CD4-positive, alpha-beta memory T cell (primary cell): Measurements from ENCODE around the gene VEPH1. TPM values are rescaled to one million over a fixed set of nuclear protein-coding genes. Genes with fewer than 3 reads are reported as not detected.

Source experiments
- CTCF ChIA-PET: fragments of 350-600 bp; sonication (Branson Sonifier 250); formaldehyde crosslinking; loops from one replicate; lab custom pipeline; 2021; ENCODE audit warnings: inconsistent platforms; ENCODE audit not compliant: partially characterized antibody; lab: Charles Lee
- POLR2A ChIA-PET: fragments of 350-600 bp; sonication (Branson Sonifier 250); formaldehyde crosslinking; loops from one replicate; lab custom pipeline; 2021; ENCODE audit not compliant: partially characterized antibody; lab: Charles Lee
- DNase-seq, 5 donors: peaks; one replicate each; pipeline versions ENCODE4 v3.0.0 to v3.0.0-alpha.2; 2020 to 2022; ENCODE audit warnings: mixed read lengths in 1 of 5
- H3K27ac ChIP-seq: one replicate; pipeline ENCODE4 v1.7.0; 2013; ENCODE audit warnings: low read depth, low read length
- H3K27me3 ChIP-seq: 2 replicates; pipeline ENCODE4 v1.7.0; 2013; ENCODE audit warnings: mild to moderate bottlenecking, low read length, moderate library complexity; ENCODE audit not compliant: insufficient read depth
- H3K36me3 ChIP-seq: 2 replicates; pipeline ENCODE4 v1.7.0; 2013; ENCODE audit warnings: mild to moderate bottlenecking, low read length, moderate library complexity; ENCODE audit not compliant: insufficient read depth
- H3K4me1 ChIP-seq: 2 replicates; pipeline ENCODE4 v1.7.0; 2013; ENCODE audit warnings: mild to moderate bottlenecking, low read length, moderate library complexity; ENCODE audit not compliant: insufficient read depth
- H3K4me3 ChIP-seq, 2 donors: one replicate each; pipeline ENCODE4 v1.7.0; 2013; ENCODE audit warnings: low read length in 2 of 2, mild to moderate bottlenecking in 1 of 2
- H3K9me3 ChIP-seq, 2 donors: one replicate each; pipeline ENCODE4 v1.7.0; 2013; ENCODE audit warnings: low read length in 2 of 2, control low read depth in 1 of 2; ENCODE audit not compliant: control insufficient read depth in 1 of 2
- H3K27ac Mint-ChIP-seq, 7 donors: one replicate each; pipeline ENCODE4 v1.8.0; 2020 to 2021; ENCODE audit warnings: mixed read lengths in 7 of 7, mild to moderate bottlenecking in 6 of 7, inconsistent platforms in 3 of 7, moderate library complexity in 3 of 7
- H3K27me3 Mint-ChIP-seq, 2 donors: one replicate each; pipeline ENCODE4 v1.8.0; 2020 to 2021; ENCODE audit warnings: mixed read lengths in 2 of 2
- H3K36me3 Mint-ChIP-seq, 2 donors: one replicate each; pipeline ENCODE4 v1.8.0; 2020 to 2021; ENCODE audit warnings: mixed read lengths in 2 of 2, inconsistent platforms in 1 of 2, mild to moderate bottlenecking in 1 of 2
- H3K4me1 Mint-ChIP-seq, 4 donors: one replicate each; pipeline ENCODE4 v1.8.0; 2020 to 2021; ENCODE audit warnings: mixed read lengths in 4 of 4, mild to moderate bottlenecking in 1 of 4
- H3K4me3 Mint-ChIP-seq, 8 donors: one replicate each; pipeline ENCODE4 v1.8.0; 2020 to 2021; ENCODE audit warnings: mixed read lengths in 8 of 8, mild to moderate bottlenecking in 7 of 8, moderate library complexity in 6 of 8, inconsistent platforms in 3 of 8
- H3K9me3 Mint-ChIP-seq, 8 donors: one replicate each; pipeline ENCODE4 v1.8.0; 2020 to 2021; ENCODE audit warnings: mixed read lengths in 8 of 8, mild to moderate bottlenecking in 5 of 8, inconsistent platforms in 3 of 8, moderate library complexity in 1 of 8
- intact Hi-C: fragments of 100-400 bp; cut with micrococcal nuclease; formaldehyde crosslinking; loops from one replicate; pipeline ENCODE4 v1.15.1; 2023
- polyA plus RNA-seq, 2 donors: library from polyadenylated mRNA; unstranded; fragments of 300-500 nt; fragmentation: Illumina TruSeq; gene quantifications; one replicate each; pipeline ENCODE4 v1.2.3, GENCODE V29; 2021
- total RNA-seq, 2 experiments: library from RNA; stranded (reverse); gene quantifications; one replicate each; pipeline ENCODE4 v1.2.3, GENCODE V29; 2021

VEPH1 gene
- total and polyA plus RNA-seq, 4 experiments from 2014 or later: not detected

GRCh38 chr3:157495846-157496245, 7.4 kb downstream of the VEPH1 start:
- Mint-ChIP-seq H3K4me3 (no peak overlapping the region), H3K27ac (no peak overlapping the region)
- intact Hi-C loops: no loop called here

GRCh38 chr3:157494581-157495281, 8.5 kb downstream of the VEPH1 start:
- Mint-ChIP-seq H3K36me3 (no peaks in the 10 kb centered on the region), H3K4me3 (no peak overlapping the region), H3K27ac (no peak overlapping the region), H3K4me1 (peaks cover 0 to 5% (median 3%) of the 10 kb centered on the region in 4 donors), H3K27me3 (peaks cover 9 to 12% of the 10 kb centered on the region in 2 donors), H3K9me3 (no peaks in the 10 kb centered on the region)
- ChIA-PET POLR2A (no interaction called here), CTCF (interaction anchor here (1.0 kb wide), 1 partner anchor 8 kb away, joined by 3 read pairs; no protein-coding TSS in a partner anchor)
- Histone ChIP-seq H3K4me1 (no peaks in the 10 kb centered on the region), H3K9me3 (no peaks in the 10 kb centered on the region), H3K36me3 (no peaks in the 10 kb centered on the region), H3K4me3 (no peak overlapping the region), H3K27me3 (no peaks in the 10 kb centered on the region), H3K27ac (no peak overlapping the region)
- DNase-seq: no peak
- intact Hi-C loops: no loop called here

More at GRCh38 chr3:157495846-157496245, 7.4 kb downstream of the VEPH1 start:
- no peaks in the 10 kb centered on the region for H3K36me3 ChIP-seq
- no peak overlapping the region for H3K4me3 ChIP-seq
- H3K9me3 ChIP-seq: no peaks in the 10 kb centered on the region
- Mint-ChIP-seq H3K9me3 (no peaks in the 10 kb centered on the region), H3K36me3 (no peaks in the 10 kb centered on the region), H3K4me1 (peaks cover 4 to 11% (median 8%) of the 10 kb centered on the region in 4 donors), H3K27me3 (peaks cover 12 to 18% of the 10 kb centered on the region in 2 donors)
- no peaks in the 10 kb centered on the region for H3K27me3 ChIP-seq
- no peaks in the 10 kb centered on the region for H3K4me1 ChIP-seq
- H3K27ac ChIP-seq: no peak overlapping the region
- DNase-seq: no peak
- CTCF ChIA-PET: no interaction called here
- POLR2A ChIA-PET: no interaction called here

GRCh38 chr3:157493627-157494550, 9.3 kb downstream of the VEPH1 start:
- H3K27me3 ChIP-seq: no peaks in the 10 kb centered on the region
- H3K36me3 Mint-ChIP-seq: no peaks in the 10 kb centered on the region
- no peak overlapping the region for H3K27ac Mint-ChIP-seq
- H3K27ac ChIP-seq: no peak overlapping the region
- H3K9me3 Mint-ChIP-seq: no peaks in the 10 kb centered on the region
- intact Hi-C loops: no loop called here
- no peak overlapping the region for H3K4me3 Mint-ChIP-seq
- no peaks in the 10 kb centered on the region for H3K4me1 ChIP-seq
- no peak overlapping the region for H3K4me3 ChIP-seq
- peaks cover 0 to 3% (median 2%) of the 10 kb centered on the region in 4 donors for H3K4me1 Mint-ChIP-seq
- H3K27me3 Mint-ChIP-seq: peaks cover 9 to 11% of the 10 kb centered on the region in 2 donors
- H3K9me3 ChIP-seq: no peaks in the 10 kb centered on the region
- CTCF ChIA-PET: no interaction called here
- POLR2A ChIA-PET: no interaction called here
- H3K36me3 ChIP-seq: no peaks in the 10 kb centered on the region
- DNase-seq: no peak

GRCh38 chr3:157491136-157491535, 12.1 kb downstream of the VEPH1 start:
- Mint-ChIP-seq H3K27me3 (peaks cover 3 to 6% of the 10 kb centered on the region in 2 donors), H3K36me3 (no peaks in the 10 kb centered on the region), H3K9me3 (no peaks in the 10 kb centered on the region), H3K4me1 (no peaks in the 10 kb centered on the region), H3K4me3 (no peak overlapping the region), H3K27ac (no peak overlapping the region)
- Histone ChIP-seq H3K9me3 (no peaks in the 10 kb centered on the region), H3K36me3 (no peaks in the 10 kb centered on the region), H3K4me1 (no peaks in the 10 kb centered on the region), H3K27me3 (no peaks in the 10 kb centered on the region), H3K27ac (no peak overlapping the region), H3K4me3 (no peak overlapping the region)
- ChIA-PET CTCF (no interaction called here), POLR2A (no interaction called here)
- no peak for DNase-seq
- intact Hi-C loops: no loop called here

GRCh38 chr3:157488144-157488543, 15.1 kb downstream of the VEPH1 start:
- H3K9me3 ChIP-seq: no peaks in the 10 kb centered on the region
- POLR2A ChIA-PET: no interaction called here
- no peaks in the 10 kb centered on the region for H3K4me1 ChIP-seq
- DNase-seq: no peak
- Mint-ChIP-seq H3K9me3 (peaks cover 0 to under 1% (median 0%) of the 10 kb centered on the region in 8 donors), H3K4me1 (no peaks in the 10 kb centered on the region), H3K36me3 (no peaks in the 10 kb centered on the region), H3K27ac (no peak overlapping the region), H3K4me3 (no peak overlapping the region), H3K27me3 (peaks cover 0 to 2% of the 10 kb centered on the region in 2 donors)
- no peaks in the 10 kb centered on the region for H3K36me3 ChIP-seq
- CTCF ChIA-PET: no interaction called here
- H3K27me3 ChIP-seq: no peaks in the 10 kb centered on the region
- intact Hi-C loops: no loop called here
- no peak overlapping the region for H3K27ac ChIP-seq
- no peak overlapping the region for H3K4me3 ChIP-seq

GRCh38 chr3:157487339-157487738, 15.9 kb downstream of the VEPH1 start:
- H3K9me3 Mint-ChIP-seq: peaks cover 0 to 6% (median 1%) of the 10 kb centered on the region in 8 donors
- DNase-seq: no peak
- intact Hi-C loops: no loop called here
- H3K36me3 Mint-ChIP-seq: no peaks in the 10 kb centered on the region
- H3K27me3 ChIP-seq: no peaks in the 10 kb centered on the region
- no peak overlapping the region for H3K27ac Mint-ChIP-seq
- ChIA-PET POLR2A (no interaction called here), CTCF (interaction anchor here (1.0 kb wide), 1 partner anchor 8 kb away, joined by 3 read pairs; no protein-coding TSS in a partner anchor)
- H3K4me3 ChIP-seq: no peak overlapping the region
- no peaks in the 10 kb centered on the region for H3K9me3 ChIP-seq
- no peaks in the 10 kb centered on the region for H3K36me3 ChIP-seq
- H3K4me3 Mint-ChIP-seq: no peak overlapping the region
- no peak overlapping the region for H3K27ac ChIP-seq
- H3K27me3 Mint-ChIP-seq: peaks cover 0 to 6% of the 10 kb centered on the region in 2 donors
- H3K4me1 ChIP-seq: no peaks in the 10 kb centered on the region
- no peaks in the 10 kb centered on the region for H3K4me1 Mint-ChIP-seq
